ENCODE results near the gene CDRT4. TPM values are rescaled to one million over a fixed set of nuclear protein-coding genes. Genes with fewer than 3 reads are reported as not detected.
"Not testable (repeated sequence)": the region's sequence is repeated elsewhere in the genome, so short reads cannot be mapped to it uniquely, and the experiment has no call there.

CDRT4 gene
- polyA plus RNA-seq, 4 donors = 5.1 to 24.3 (median 6.1) TPM

GRCh38 chr17:15510361-15510760 is 42.9 kb upstream of the CDRT4 start:
- 52 to 70% (median 57%) methylated on average over 3 of the region's 3 CpGs for WGBS, 3 donors
- Histone ChIP-seq H3K4me3 (ENCODE audit: low read depth in 1 of 3, low read length in 3 of 3) (no peak overlapping the region), H3K27ac (ENCODE audit: low read depth in 1 of 3, low read length in 2 of 3) (no peak overlapping the region), H3K4me1 (ENCODE audit: control insufficient read depth in 3 of 3, insufficient read depth in 2 of 3, low read depth in 1 of 3, low read length in 2 of 3) (peaks cover 0 to 5% (median 0%) of the 10 kb centered on the region in 3 donors), H3K27me3 (ENCODE audit: control insufficient read depth in 3 of 3, insufficient read depth in 3 of 3, low read length in 3 of 3) (no peaks in the 10 kb centered on the region), H3K36me3 (ENCODE audit: control insufficient read depth in 3 of 3, insufficient read depth in 2 of 3, low read depth in 1 of 3, low read length in 3 of 3) (peaks cover 0 to 18% (median 3%) of the 10 kb centered on the region in 3 donors), H3K9me3 (ENCODE audit: control insufficient read depth in 2 of 2, insufficient read depth in 1 of 2, low read depth in 1 of 2, low read length in 1 of 2) (no peaks in the 10 kb centered on the region)
- FAIRE-seq = no peak
- DNase-seq = no peak

GRCh38 chr17:15509095-15509494 is 41.7 kb upstream of the CDRT4 start:
- no peak for FAIRE-seq
- Histone ChIP-seq H3K9me3 (ENCODE audit: control insufficient read depth in 2 of 2, insufficient read depth in 1 of 2, low read depth in 1 of 2, low read length in 1 of 2) (no peaks in the 10 kb centered on the region), H3K4me3 (ENCODE audit: low read depth in 1 of 3, low read length in 3 of 3) (no peak overlapping the region), H3K36me3 (ENCODE audit: control insufficient read depth in 3 of 3, insufficient read depth in 2 of 3, low read depth in 1 of 3, low read length in 3 of 3) (peaks cover 0 to 19% (median 3%) of the 10 kb centered on the region in 3 donors), H3K4me1 (ENCODE audit: control insufficient read depth in 3 of 3, insufficient read depth in 2 of 3, low read depth in 1 of 3, low read length in 2 of 3) (peaks cover 0 to 5% (median 0%) of the 10 kb centered on the region in 3 donors), H3K27me3 (ENCODE audit: control insufficient read depth in 3 of 3, insufficient read depth in 3 of 3, low read length in 3 of 3) (no peaks in the 10 kb centered on the region), H3K27ac (ENCODE audit: low read depth in 1 of 3, low read length in 2 of 3) (no peak overlapping the region)
- WGBS, 3 donors = 87 to 93% (median 89%) methylated on average over 5 of the region's 5 CpGs
- no peak for DNase-seq

GRCh38 chr17:15508466-15508865 is 41.0 kb upstream of the CDRT4 start:
- 75 to 77% (median 76%) methylated on average over 7 of the region's 7 CpGs for WGBS, 3 donors
- H3K4me1 ChIP-seq (ENCODE audit: control insufficient read depth in 3 of 3, insufficient read depth in 2 of 3, low read depth in 1 of 3, low read length in 2 of 3) = peaks cover 0 to under 1% (median 0%) of the 10 kb centered on the region in 3 donors
- DNase-seq = no peak
- H3K4me3 ChIP-seq (ENCODE audit: low read depth in 1 of 3, low read length in 3 of 3) = no peak overlapping the region
- H3K36me3 ChIP-seq (ENCODE audit: control insufficient read depth in 3 of 3, insufficient read depth in 2 of 3, low read depth in 1 of 3, low read length in 3 of 3) = peaks cover 0 to 19% (median 3%) of the 10 kb centered on the region in 3 donors
- FAIRE-seq = no peak
- H3K27ac ChIP-seq (ENCODE audit: low read depth in 1 of 3, low read length in 2 of 3) = no peak overlapping the region
- no peaks in the 10 kb centered on the region for H3K9me3 ChIP-seq (ENCODE audit: control insufficient read depth in 2 of 2, insufficient read depth in 1 of 2, low read depth in 1 of 2, low read length in 1 of 2)
- H3K27me3 ChIP-seq (ENCODE audit: control insufficient read depth in 3 of 3, insufficient read depth in 3 of 3, low read length in 3 of 3) = no peaks in the 10 kb centered on the region

GRCh38 chr17:15507896-15508295 is 40.5 kb upstream of the CDRT4 start:
- no peak overlapping the region for H3K4me3 ChIP-seq (ENCODE audit: low read depth in 1 of 3, low read length in 3 of 3)
- H3K27me3 ChIP-seq (ENCODE audit: control insufficient read depth in 3 of 3, insufficient read depth in 3 of 3, low read length in 3 of 3) = no peaks in the 10 kb centered on the region
- H3K36me3 ChIP-seq (ENCODE audit: control insufficient read depth in 3 of 3, insufficient read depth in 2 of 3, low read depth in 1 of 3, low read length in 3 of 3) = peaks cover 0 to 22% (median 3%) of the 10 kb centered on the region in 3 donors
- no peak for FAIRE-seq
- H3K9me3 ChIP-seq (ENCODE audit: control insufficient read depth in 2 of 2, insufficient read depth in 1 of 2, low read depth in 1 of 2, low read length in 1 of 2) = no peaks in the 10 kb centered on the region
- no peak for DNase-seq
- H3K27ac ChIP-seq (ENCODE audit: low read depth in 1 of 3, low read length in 2 of 3) = no peak overlapping the region
- WGBS, 3 donors = 86 to 98% (median 94%) methylated on average over 3 of the region's 3 CpGs
- peaks cover 0 to 3% (median 0%) of the 10 kb centered on the region in 3 donors for H3K4me1 ChIP-seq (ENCODE audit: control insufficient read depth in 3 of 3, insufficient read depth in 2 of 3, low read depth in 1 of 3, low read length in 2 of 3)

- H3K27me3 ChIP-seq (ENCODE audit: control insufficient read depth in 3 of 3, insufficient read depth in 3 of 3, low read length in 3 of 3) = no peaks in the 10 kb centered on the region
- peaks cover 0 to 8% (median 0%) of the 10 kb centered on the region in 3 donors for H3K4me1 ChIP-seq (ENCODE audit: control insufficient read depth in 3 of 3, insufficient read depth in 2 of 3, low read depth in 1 of 3, low read length in 2 of 3)
- no peak overlapping the region for H3K4me3 ChIP-seq (ENCODE audit: low read depth in 1 of 3, low read length in 3 of 3)
- no peak for DNase-seq
- H3K36me3 ChIP-seq (ENCODE audit: control insufficient read depth in 3 of 3, insufficient read depth in 2 of 3, low read depth in 1 of 3, low read length in 3 of 3) = peaks cover 0 to 28% (median 3%) of the 10 kb centered on the region in 3 donors
- 96 to 98% (median 98%) methylated on average over 9 of the region's 9 CpGs for WGBS, 3 donors
- no peak for FAIRE-seq
- H3K9me3 ChIP-seq (ENCODE audit: control insufficient read depth in 2 of 2, insufficient read depth in 1 of 2, low read depth in 1 of 2, low read length in 1 of 2) = no peaks in the 10 kb centered on the region
- H3K27ac ChIP-seq (ENCODE audit: low read depth in 1 of 3, low read length in 2 of 3) = no peak overlapping the region
These were observed 39.6 kb upstream of the CDRT4 start for GRCh38 chr17:15507001-15507400.

GRCh38 chr17:15505708-15506107 is 38.3 kb upstream of the CDRT4 start:
- not testable (repeated sequence) for DNase-seq; H3K27ac ChIP-seq (ENCODE audit: low read depth in 1 of 3, low read length in 2 of 3); H3K9me3 ChIP-seq (ENCODE audit: control insufficient read depth in 2 of 2, insufficient read depth in 1 of 2, low read depth in 1 of 2, low read length in 1 of 2); H3K4me1 ChIP-seq (ENCODE audit: control insufficient read depth in 3 of 3, insufficient read depth in 2 of 3, low read depth in 1 of 3, low read length in 2 of 3); H3K4me3 ChIP-seq (ENCODE audit: low read depth in 1 of 3, low read length in 3 of 3); H3K27me3 ChIP-seq (ENCODE audit: control insufficient read depth in 3 of 3, insufficient read depth in 3 of 3, low read length in 3 of 3); FAIRE-seq
- peaks cover 0 to 35% (median 3%) of the 10 kb centered on the region in 3 donors for H3K36me3 ChIP-seq (ENCODE audit: control insufficient read depth in 3 of 3, insufficient read depth in 2 of 3, low read depth in 1 of 3, low read length in 3 of 3)
- WGBS, 3 donors = 93 to 98% (median 95%) methylated on average over 26 to 32 of the region's 32 CpGs

GRCh38 chr17:15503731-15504130 is 36.3 kb upstream of the CDRT4 start:
- WGBS, 3 donors = 81 to 98% (median 92%) methylated on average over 2 of the region's 2 CpGs

GRCh38 chr17:15502369-15503112 is 35.1 kb upstream of the CDRT4 start:
- H3K4me3 ChIP-seq (ENCODE audit: low read depth in 1 of 3, low read length in 3 of 3) = no peak overlapping the region
- peaks cover 0 to 47% (median 0%) of the 10 kb centered on the region in 3 donors for H3K36me3 ChIP-seq (ENCODE audit: control insufficient read depth in 3 of 3, insufficient read depth in 2 of 3, low read depth in 1 of 3, low read length in 3 of 3)
- peak overlapping the region in 2 of 3 donors; percentile 29 to 84 for H3K27ac ChIP-seq (ENCODE audit: low read depth in 1 of 3, low read length in 2 of 3)
- H3K9me3 ChIP-seq (ENCODE audit: control insufficient read depth in 2 of 2, insufficient read depth in 1 of 2, low read depth in 1 of 2, low read length in 1 of 2) = no peaks in the 10 kb centered on the region
- H3K27me3 ChIP-seq (ENCODE audit: control insufficient read depth in 3 of 3, insufficient read depth in 3 of 3, low read length in 3 of 3) = no peaks in the 10 kb centered on the region
- WGBS, 3 donors = 36 to 50% (median 48%) methylated on average over 32 of the region's 32 CpGs
- FAIRE-seq = no peak
- peaks cover 0 to 8% (median 0%) of the 10 kb centered on the region in 3 donors for H3K4me1 ChIP-seq (ENCODE audit: control insufficient read depth in 3 of 3, insufficient read depth in 2 of 3, low read depth in 1 of 3, low read length in 2 of 3)
- peak; percentile 74 to 84 for DNase-seq

More at GRCh38 chr17:15503731-15504130, 36.3 kb upstream of the CDRT4 start:
- FAIRE-seq = no peak
- Histone ChIP-seq H3K4me1 (ENCODE audit: control insufficient read depth in 3 of 3, insufficient read depth in 2 of 3, low read depth in 1 of 3, low read length in 2 of 3) (peaks cover 0 to 8% (median 0%) of the 10 kb centered on the region in 3 donors), H3K9me3 (ENCODE audit: control insufficient read depth in 2 of 2, insufficient read depth in 1 of 2, low read depth in 1 of 2, low read length in 1 of 2) (no peaks in the 10 kb centered on the region), H3K4me3 (ENCODE audit: low read depth in 1 of 3, low read length in 3 of 3) (no peak overlapping the region), H3K36me3 (ENCODE audit: control insufficient read depth in 3 of 3, insufficient read depth in 2 of 3, low read depth in 1 of 3, low read length in 3 of 3) (peaks cover 0 to 46% (median 0%) of the 10 kb centered on the region in 3 donors), H3K27me3 (ENCODE audit: control insufficient read depth in 3 of 3, insufficient read depth in 3 of 3, low read length in 3 of 3) (no peaks in the 10 kb centered on the region), H3K27ac (ENCODE audit: low read depth in 1 of 3, low read length in 2 of 3) (no peak overlapping the region)
- DNase-seq = no peak

Measured in small intestine (tissue), 7 donors.